Neuronal stem cell (in vitro differentiated cells): ENCODE data around the gene HEATR5B.
"Not testable (repeated sequence)": the region's sequence is repeated elsewhere in the genome, so short reads cannot be mapped to it uniquely, and the experiment has no call there.

ENCODE experiments used
- DNase-seq: peaks from one replicate; pipeline ENCODE4 v3.0.0-alpha.2; 2013; ENCODE audit warnings: low spot score
- H2AFZ ChIP-seq: one replicate; pipeline ENCODE4 v1.6.1; 2013; ENCODE audit warnings: mild to moderate bottlenecking, low read length, inconsistent platforms
- H2AK5ac ChIP-seq: 2 replicates; pipeline ENCODE4 v1.6.1; 2013; ENCODE audit warnings: low read depth, mild to moderate bottlenecking, inconsistent platforms, low read length, moderate library complexity, mixed read lengths
- H2BK120ac ChIP-seq: 2 replicates; pipeline ENCODE4 v1.6.1; 2013; ENCODE audit warnings: low read depth, mild to moderate bottlenecking, inconsistent platforms, low read length, moderate library complexity, mixed read lengths
- H2BK12ac ChIP-seq: one replicate; pipeline ENCODE4 v1.6.1; 2013; ENCODE audit warnings: low read length, inconsistent platforms
- H2BK15ac ChIP-seq: 2 replicates; pipeline ENCODE4 v1.6.1; 2013; ENCODE audit warnings: mild to moderate bottlenecking, low read length, inconsistent platforms, mixed read lengths
- H2BK5ac ChIP-seq: one replicate; pipeline ENCODE4 v1.6.1; 2013; ENCODE audit warnings: inconsistent platforms, mild to moderate bottlenecking, low read length, moderate library complexity
- H3K14ac ChIP-seq: one replicate; pipeline ENCODE4 v1.6.1; 2013; ENCODE audit warnings: low read length, inconsistent platforms
- H3K18ac ChIP-seq: 2 replicates; pipeline ENCODE4 v1.6.1; 2013; ENCODE audit warnings: low read length, inconsistent platforms
- H3K23ac ChIP-seq: 2 replicates; pipeline ENCODE4 v1.6.1; 2013; ENCODE audit warnings: low read depth, mild to moderate bottlenecking, mixed read lengths, low read length, inconsistent platforms; ENCODE audit not compliant: poor library complexity
- H3K27ac ChIP-seq: replicated peaks from 3 replicates; pipeline ENCODE4 v1.5.1; 2013; ENCODE audit warnings: low read length, inconsistent platforms
- H3K27me3 ChIP-seq, 3 experiments: 2 replicates each; pipeline ENCODE4 v1.6.1; 2013; ENCODE audit warnings: low read length in 3 of 3, mild to moderate bottlenecking in 2 of 3, inconsistent platforms in 1 of 3, low read depth in 1 of 3, mixed read lengths in 1 of 3, moderate library complexity in 1 of 3; ENCODE audit not compliant: control insufficient read depth in 3 of 3, insufficient read depth in 3 of 3
- H3K36me3 ChIP-seq, 2 donors: replicated peaks in 1 of 2; 2 replicates each; pipeline ENCODE4 v1.6.1; 2013; ENCODE audit warnings: low read length in 2 of 2; ENCODE audit not compliant: control insufficient read depth in 2 of 2, insufficient read depth in 2 of 2
- H3K4ac ChIP-seq: 2 replicates; pipeline ENCODE4 v1.6.1; 2013; ENCODE audit warnings: inconsistent platforms, mild to moderate bottlenecking, low read length, moderate library complexity
- H3K4me1 ChIP-seq, 2 donors: 1 replicate in 1 of 2; 2 replicates in 1 of 2; pipeline ENCODE4 v1.6.1; 2013; ENCODE audit warnings: low read length in 2 of 2, low read depth in 1 of 2; ENCODE audit not compliant: control insufficient read depth in 2 of 2, insufficient read depth in 1 of 2
- H3K4me2 ChIP-seq: one replicate; pipeline ENCODE4 v1.6.1; 2013; ENCODE audit warnings: mild to moderate bottlenecking, low read length, inconsistent platforms; ENCODE audit not compliant: insufficient read depth, poor library complexity, severe bottlenecking
- H3K4me3 ChIP-seq, 2 donors: 2 replicates each; pipeline ENCODE4 v1.5.1; 2013; ENCODE audit warnings: low read length in 2 of 2, mild to moderate bottlenecking in 2 of 2, inconsistent platforms in 1 of 2, moderate library complexity in 1 of 2
- H3K79me1 ChIP-seq: one replicate; pipeline ENCODE4 v1.6.1; 2013; ENCODE audit warnings: low read depth, mild to moderate bottlenecking, inconsistent platforms, low read length, moderate library complexity
- H3K9ac ChIP-seq: one replicate; pipeline ENCODE4 v1.6.1; 2013; ENCODE audit warnings: mild to moderate bottlenecking, low read depth, low read length, inconsistent platforms; ENCODE audit not compliant: poor library complexity
- H3K9me3 ChIP-seq, 2 donors: replicated peaks in 1 of 2; 2 replicates each; pipeline versions ENCODE3 to v1.6.1; 2013; ENCODE audit warnings: low read length in 2 of 2, mild to moderate bottlenecking in 2 of 2, inconsistent platforms in 1 of 2, low read depth in 1 of 2, mixed read lengths in 1 of 2, moderate library complexity in 1 of 2; ENCODE audit not compliant: control insufficient read depth in 2 of 2, insufficient read depth in 1 of 2
- H4K8ac ChIP-seq: one replicate; pipeline ENCODE4 v1.6.1; 2013; ENCODE audit warnings: low read depth, mild to moderate bottlenecking, inconsistent platforms, low read length, moderate library complexity
- H4K91ac ChIP-seq: one replicate; pipeline ENCODE4 v1.6.1; 2013; ENCODE audit warnings: low read length, low read depth, mild to moderate bottlenecking, inconsistent platforms; ENCODE audit not compliant: poor library complexity
- WGBS, 2 donors: extraction: QIAGEN DNeasy Blood & Tissue Kit; methylation state at CpG; one replicate each; pipeline ENCODE4 v1.1.7; 2013; ENCODE audit warnings: missing lambda C conversion rate in 2 of 2, mixed read lengths in 1 of 2; ENCODE audit not compliant: insufficient read length in 2 of 2, insufficient replicate concordance in 1 of 2; ENCODE audit errors: extremely low coverage in 2 of 2; 5-methylcytosine and 5-hydroxymethylcytosine counted together

Gene HEATR5B

GRCh38 chr2:36941867-36942266 lies 142.3 kb downstream of the HEATR5B start:
- no peaks in the 10 kb centered on the region for H3K4me1 ChIP-seq
- no CpG with 5 or more reads among the region's 4 CpGs for WGBS, 2 donors

GRCh38 chr2:36936526-36936925 lies 147.6 kb downstream of the HEATR5B start:
- not testable (repeated sequence) for H3K23ac ChIP-seq, H3K9me3 ChIP-seq, H3K27ac ChIP-seq, H3K27me3 ChIP-seq, H2AFZ ChIP-seq, H3K79me1 ChIP-seq, H2BK120ac ChIP-seq, H3K9ac ChIP-seq, H3K18ac ChIP-seq, H2AK5ac ChIP-seq, H3K4me3 ChIP-seq, H3K14ac ChIP-seq, H2BK5ac ChIP-seq, H3K4me1 ChIP-seq, H2BK15ac ChIP-seq, H4K91ac ChIP-seq, H2BK12ac ChIP-seq, H3K4ac ChIP-seq, DNase-seq, H4K8ac ChIP-seq, H3K4me2 ChIP-seq, H3K36me3 ChIP-seq

More at GRCh38 chr2:36941867-36942266, 142.3 kb downstream of the HEATR5B start:
- H2AK5ac ChIP-seq: no peak overlapping the region
- no peak overlapping the region for H3K4me3 ChIP-seq
- no peak overlapping the region for H3K9ac ChIP-seq
- no peak overlapping the region for H3K14ac ChIP-seq
- H3K36me3 ChIP-seq: no peaks in the 10 kb centered on the region
- no peak overlapping the region for H2BK5ac ChIP-seq
- H2BK120ac ChIP-seq: no peak overlapping the region
- no peak overlapping the region for H2BK12ac ChIP-seq
- no peak overlapping the region for H3K18ac ChIP-seq
- H3K27ac ChIP-seq: no peak overlapping the region
- H3K4me2 ChIP-seq: no peak overlapping the region
- H3K27me3 ChIP-seq: no peaks in the 10 kb centered on the region
- no peak overlapping the region for H2AFZ ChIP-seq
- no peak overlapping the region for H2BK15ac ChIP-seq
- H4K8ac ChIP-seq: no peak overlapping the region
- no peaks in the 10 kb centered on the region for H3K9me3 ChIP-seq
- no peak overlapping the region for H3K23ac ChIP-seq
- no peaks in the 10 kb centered on the region for H3K79me1 ChIP-seq
- no peak overlapping the region for H3K4ac ChIP-seq
- DNase-seq: no peak
- H4K91ac ChIP-seq: no peak overlapping the region

- not testable (repeated sequence) for H2AK5ac ChIP-seq, H2BK15ac ChIP-seq, H3K9me3 ChIP-seq, H3K9ac ChIP-seq, H3K79me1 ChIP-seq, H3K18ac ChIP-seq, H2AFZ ChIP-seq, H3K27me3 ChIP-seq, H2BK5ac ChIP-seq, H4K8ac ChIP-seq, H3K4me2 ChIP-seq, H4K91ac ChIP-seq, H3K36me3 ChIP-seq, H3K23ac ChIP-seq, H2BK120ac ChIP-seq, DNase-seq, H3K4ac ChIP-seq, H3K27ac ChIP-seq, H3K14ac ChIP-seq, H3K4me3 ChIP-seq, H2BK12ac ChIP-seq, H3K4me1 ChIP-seq
- WGBS, 2 donors: no CpG with 5 or more reads among the region's 6 CpGs
Measured at GRCh38 chr2:36931688-36932087, 152.5 kb downstream of the HEATR5B start.
